ENCODE measurements around the gene CADM1. TPM values are rescaled to one million over a fixed set of nuclear protein-coding genes. Genes with fewer than 3 reads are reported as not detected.

CADM1 gene
- total and polyA plus RNA-seq, 2 donors (not counting 3 experiments of a cell fraction or from before 2014, with no cell fraction given): 0.52 to 2.6 TPM

DNA sequence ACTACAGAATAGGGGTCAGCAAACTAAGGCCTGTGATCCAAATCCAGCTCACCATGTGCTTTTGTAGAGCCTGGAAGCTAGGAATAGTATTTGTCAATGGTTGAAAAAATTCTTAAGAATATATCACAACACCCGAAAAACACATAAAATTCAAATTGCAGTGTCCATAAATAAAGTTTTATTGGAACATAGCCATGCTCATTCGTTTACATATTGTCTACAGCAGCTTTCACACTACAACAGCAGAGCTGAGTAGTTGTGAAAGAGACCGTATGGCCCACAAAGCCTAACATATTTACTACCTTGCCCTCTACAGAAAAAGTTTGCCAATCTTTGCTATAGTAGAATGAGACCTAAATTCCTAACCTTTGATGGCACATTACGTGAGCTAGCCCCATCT, 125.7 kb downstream of the CADM1 start:
- dilution Hi-C loops (cut with MboI; ENCODE audit: extremely low pct_ligation_motif_present, low sequenced_read_pairs): no loop called here
- H3K9me1 ChIP-seq (replicated peaks; ENCODE audit: control insufficient read depth, extremely low read depth, insufficient read depth, low read length): no peaks in the 10 kb centered on the region

GRCh38 chr11:115377882-115378296, 126.3 kb downstream of the CADM1 start:
- FAIRE-seq (no peak), DNase-seq (ENCODE audit: low read depth, low spot score) (no peak)
- BruUV-seq (replicated peaks): no TSS peak
- ChIA-PET CTCF (no interaction called here), POLR2A (no interaction called here)
- Histone ChIP-seq H2AFZ (ENCODE audit: low read depth, low read length) (no peak overlapping the region), H3K36me3 (ENCODE audit: control insufficient read depth in 2 of 2, extremely low read depth in 1 of 2, insufficient read depth in 2 of 2, low read length in 2 of 2) (no peaks in the 10 kb centered on the region), H3K9me1 (replicated peaks; ENCODE audit: control insufficient read depth, extremely low read depth, insufficient read depth, low read length) (no peaks in the 10 kb centered on the region), H3K79me2 (ENCODE audit: control insufficient read depth, insufficient read depth, low read length) (no peaks in the 10 kb centered on the region), H3K4me3 (replicated peaks in 1 of 3; ENCODE audit: insufficient read depth in 1 of 3, low read depth in 1 of 3, low read length in 3 of 3) (no peak overlapping the region), H3K4me2 (ENCODE audit: insufficient read depth, low read length) (no peak overlapping the region), H3K27me3 (ENCODE audit: control insufficient read depth in 2 of 2, insufficient read depth in 2 of 2, low read length in 2 of 2) (no peaks in the 10 kb centered on the region), H3K9me3 (replicated peaks; ENCODE audit: control insufficient read depth, insufficient read depth, low read length) (no peaks in the 10 kb centered on the region), H3K4me1 (ENCODE audit: control insufficient read depth, extremely low read depth, insufficient read depth, low read length) (no peaks in the 10 kb centered on the region), H4K20me1 (replicated peaks; ENCODE audit: control insufficient read depth, extremely low read depth, insufficient read depth, low read length) (no peaks in the 10 kb centered on the region), H3K27ac (ENCODE audit: insufficient read depth, low read depth, low read length) (no peak overlapping the region), H3K9ac (replicated peaks; ENCODE audit: extremely low read depth, insufficient read depth, low read length) (no peak overlapping the region)
- TF ChIP-seq POLR2AphosphoS5 (IDR thresholded peaks at IDR 0.05; ENCODE audit: insufficient read depth, low read depth, low read length) (no peak), EZH2 (IDR thresholded peaks at IDR 0.05; ENCODE audit: borderline replicate concordance, low read depth, low read length, severe bottlenecking) (no peak), GATA2 (IDR thresholded peaks at IDR 0.05; ENCODE audit: insufficient read depth, insufficient read length, low read depth, low read length) (no peak), FOS (IDR thresholded peaks at IDR 0.05; ENCODE audit: borderline replicate concordance, insufficient read depth, low read length) (no peak), JUN (IDR thresholded peaks at IDR 0.05; ENCODE audit: borderline replicate concordance, insufficient read depth, insufficient read length, low read depth) (no peak), MYC (IDR thresholded peaks at IDR 0.05; ENCODE audit: low read depth, low read length) (no peak), POLR2A (IDR thresholded peaks at IDR 0.05; ENCODE audit: low read depth, low read length) (no peak)
- TF ChIP-seq, protein P1, sequence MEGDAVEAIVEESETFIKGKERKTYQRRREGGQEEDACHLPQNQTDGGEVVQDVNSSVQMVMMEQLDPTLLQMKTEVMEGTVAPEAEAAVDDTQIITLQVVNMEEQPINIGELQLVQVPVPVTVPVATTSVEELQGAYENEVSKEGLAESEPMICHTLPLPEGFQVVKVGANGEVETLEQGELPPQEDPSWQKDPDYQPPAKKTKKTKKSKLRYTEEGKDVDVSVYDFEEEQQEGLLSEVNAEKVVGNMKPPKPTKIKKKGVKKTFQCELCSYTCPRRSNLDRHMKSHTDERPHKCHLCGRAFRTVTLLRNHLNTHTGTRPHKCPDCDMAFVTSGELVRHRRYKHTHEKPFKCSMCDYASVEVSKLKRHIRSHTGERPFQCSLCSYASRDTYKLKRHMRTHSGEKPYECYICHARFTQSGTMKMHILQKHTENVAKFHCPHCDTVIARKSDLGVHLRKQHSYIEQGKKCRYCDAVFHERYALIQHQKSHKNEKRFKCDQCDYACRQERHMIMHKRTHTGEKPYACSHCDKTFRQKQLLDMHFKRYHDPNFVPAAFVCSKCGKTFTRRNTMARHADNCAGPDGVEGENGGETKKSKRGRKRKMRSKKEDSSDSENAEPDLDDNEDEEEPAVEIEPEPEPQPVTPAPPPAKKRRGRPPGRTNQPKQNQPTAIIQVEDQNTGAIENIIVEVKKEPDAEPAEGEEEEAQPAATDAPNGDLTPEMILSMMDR (IDR thresholded peaks at IDR 0.05; ENCODE audit: extremely low read depth in 1 of 2, insufficient read depth in 1 of 2, low read depth in 1 of 2, low read length in 2 of 2): no peak
- TF ChIP-seq, protein P2, sequence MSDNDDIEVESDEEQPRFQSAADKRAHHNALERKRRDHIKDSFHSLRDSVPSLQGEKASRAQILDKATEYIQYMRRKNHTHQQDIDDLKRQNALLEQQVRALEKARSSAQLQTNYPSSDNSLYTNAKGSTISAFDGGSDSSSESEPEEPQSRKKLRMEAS (IDR thresholded peaks at IDR 0.05; ENCODE audit: insufficient read depth, insufficient read length): no peak
- intact Hi-C loops (cut with micrococcal nuclease): loop anchor here (2.0 kb wide), 1 partner anchor 17 kb away; no protein-coding TSS in a partner anchor
- dilution Hi-C loops (cut with MboI; ENCODE audit: extremely low pct_ligation_motif_present, low sequenced_read_pairs): no loop called here

More for the DNA sequence above, 125.7 kb downstream of the CADM1 start:
- no TSS peak for BruUV-seq (replicated peaks)
- DNase-seq (ENCODE audit: low read depth, low spot score): no peak
- Histone ChIP-seq H3K27ac (ENCODE audit: insufficient read depth, low read depth, low read length) (no peak overlapping the region), H3K4me3 (replicated peaks in 1 of 3; ENCODE audit: insufficient read depth in 1 of 3, low read depth in 1 of 3, low read length in 3 of 3) (no peak overlapping the region), H2AFZ (ENCODE audit: low read depth, low read length) (no peak overlapping the region), H3K4me2 (ENCODE audit: insufficient read depth, low read length) (no peak overlapping the region), H3K4me1 (ENCODE audit: control insufficient read depth, extremely low read depth, insufficient read depth, low read length) (no peaks in the 10 kb centered on the region), H4K20me1 (replicated peaks; ENCODE audit: control insufficient read depth, extremely low read depth, insufficient read depth, low read length) (no peaks in the 10 kb centered on the region), H3K9me3 (replicated peaks; ENCODE audit: control insufficient read depth, insufficient read depth, low read length) (no peaks in the 10 kb centered on the region), H3K27me3 (ENCODE audit: control insufficient read depth in 2 of 2, insufficient read depth in 2 of 2, low read length in 2 of 2) (no peaks in the 10 kb centered on the region), H3K9ac (replicated peaks; ENCODE audit: extremely low read depth, insufficient read depth, low read length) (no peak overlapping the region), H3K36me3 (ENCODE audit: control insufficient read depth in 2 of 2, extremely low read depth in 1 of 2, insufficient read depth in 2 of 2, low read length in 2 of 2) (no peaks in the 10 kb centered on the region), H3K79me2 (ENCODE audit: control insufficient read depth, insufficient read depth, low read length) (no peaks in the 10 kb centered on the region)
- TF ChIP-seq, protein P2 (IDR thresholded peaks at IDR 0.05; ENCODE audit: insufficient read depth, insufficient read length): no peak
- TF ChIP-seq GATA2 (IDR thresholded peaks at IDR 0.05; ENCODE audit: insufficient read depth, insufficient read length, low read depth, low read length) (no peak), EZH2 (IDR thresholded peaks at IDR 0.05; ENCODE audit: borderline replicate concordance, low read depth, low read length, severe bottlenecking) (no peak)
- ChIA-PET POLR2A (no interaction called here), CTCF (no interaction called here)
- FAIRE-seq: no peak
- intact Hi-C loops (cut with micrococcal nuclease): loop anchor here (2.0 kb wide), 1 partner anchor 16 kb away; no protein-coding TSS in a partner anchor
